Measurements from ENCODE around the gene ERMN. TPM values are rescaled to one million over a fixed set of nuclear protein-coding genes. Genes with fewer than 3 reads are reported as not detected.
"Not testable (repeated sequence)": the region's sequence is repeated elsewhere in the genome, so short reads cannot be mapped to it uniquely, and the experiment has no call there.

Gene ERMN, protein sequence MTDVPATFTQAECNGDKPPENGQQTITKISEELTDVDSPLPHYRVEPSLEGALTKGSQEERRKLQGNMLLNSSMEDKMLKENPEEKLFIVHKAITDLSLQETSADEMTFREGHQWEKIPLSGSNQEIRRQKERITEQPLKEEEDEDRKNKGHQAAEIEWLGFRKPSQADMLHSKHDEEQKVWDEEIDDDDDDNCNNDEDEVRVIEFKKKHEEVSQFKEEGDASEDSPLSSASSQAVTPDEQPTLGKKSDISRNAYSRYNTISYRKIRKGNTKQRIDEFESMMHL
- not detected for total RNA-seq

DNA sequence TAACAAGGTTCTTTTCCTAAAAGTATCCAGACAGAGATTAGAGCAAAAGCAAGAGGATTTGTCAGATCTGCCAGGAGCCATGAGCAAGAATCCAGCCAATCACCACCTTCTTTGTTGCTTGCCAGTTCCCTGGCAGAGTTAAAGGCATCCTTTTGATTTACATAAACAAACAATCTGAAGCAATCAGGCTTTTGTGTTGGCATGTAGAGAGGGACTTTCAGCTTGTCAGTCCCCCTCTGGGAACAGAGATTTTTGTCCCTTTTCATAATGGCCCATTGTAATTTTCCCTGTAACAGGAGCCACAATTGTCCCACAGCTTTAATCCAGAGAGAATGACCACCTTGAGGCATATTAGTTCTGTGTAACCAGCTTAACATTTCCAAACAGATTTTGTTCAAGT, at the start of gene ERMN:
ERMN (minus strand) TSS at position 39 of the 400 bp plus-strand sequence. CDS start 182 bp downstream, outside the sequence.
- ATAC-seq = no peak
- no peak for DNase-seq (ENCODE audit: low spot score)

DNA sequence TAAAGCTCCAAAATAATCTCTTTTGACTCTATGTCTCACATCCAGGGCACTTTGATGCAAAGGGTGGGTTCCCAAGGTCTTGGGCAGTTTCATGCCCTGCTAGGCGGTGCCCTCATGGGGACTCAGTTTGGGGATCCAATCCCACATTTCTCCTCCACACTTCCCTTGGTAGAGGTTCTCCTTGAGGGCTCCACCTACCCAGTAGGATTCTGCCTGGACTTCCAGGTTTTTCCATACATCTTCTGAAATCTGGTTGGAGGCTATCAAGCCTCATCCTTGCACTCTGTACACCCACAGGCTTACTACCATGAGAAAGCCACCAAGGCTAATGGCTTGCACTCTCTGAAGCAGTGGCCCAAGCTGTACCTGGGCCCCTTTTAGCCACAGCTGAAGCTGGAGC, 49.8 kb upstream of the ERMN start:
- ATAC-seq (no peak), DNase-seq (ENCODE audit: low spot score) (no peak)

DNA sequence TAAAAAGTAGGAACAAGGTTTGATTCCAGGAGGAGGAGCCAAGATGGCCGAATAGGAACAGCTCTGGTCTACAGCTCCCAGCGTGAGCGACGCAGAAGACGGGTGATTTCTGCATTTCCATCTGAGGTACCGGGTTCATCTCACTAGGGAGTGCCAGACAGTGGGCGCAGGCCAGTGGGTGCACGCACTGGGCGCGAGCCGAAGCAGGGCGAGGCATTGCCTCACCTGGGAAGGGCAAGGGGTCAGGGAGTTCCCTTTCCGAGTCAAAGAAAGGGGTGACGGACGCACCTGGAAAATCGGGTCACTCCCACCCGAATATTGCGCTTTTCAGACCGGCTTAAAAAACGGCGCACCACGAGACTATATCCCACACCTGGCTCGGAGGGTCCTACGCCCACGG, 42.9 kb upstream of the ERMN start:
- DNase-seq (ENCODE audit: low spot score); ATAC-seq: not testable (repeated sequence)

DNA sequence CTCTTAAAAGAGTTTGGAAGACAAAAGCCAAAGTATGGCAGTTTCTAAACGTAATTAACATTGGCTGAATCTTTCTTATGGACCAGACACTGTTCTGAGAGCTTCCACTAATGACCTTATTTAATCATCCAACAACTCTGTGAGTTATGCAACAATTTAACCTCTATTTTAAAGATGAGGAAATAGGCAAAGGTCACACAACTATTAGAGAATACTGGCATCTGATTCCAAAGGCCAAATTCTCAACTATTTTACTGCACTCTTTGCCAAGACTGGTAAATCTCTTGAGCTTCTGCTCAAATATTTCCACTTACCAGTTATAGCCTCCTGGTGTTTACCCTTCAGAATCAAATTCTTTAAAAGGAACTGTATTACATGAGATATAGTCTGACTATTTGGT, 42.1 kb upstream of the ERMN start:
- peak; percentile 91 for ATAC-seq

DNA sequence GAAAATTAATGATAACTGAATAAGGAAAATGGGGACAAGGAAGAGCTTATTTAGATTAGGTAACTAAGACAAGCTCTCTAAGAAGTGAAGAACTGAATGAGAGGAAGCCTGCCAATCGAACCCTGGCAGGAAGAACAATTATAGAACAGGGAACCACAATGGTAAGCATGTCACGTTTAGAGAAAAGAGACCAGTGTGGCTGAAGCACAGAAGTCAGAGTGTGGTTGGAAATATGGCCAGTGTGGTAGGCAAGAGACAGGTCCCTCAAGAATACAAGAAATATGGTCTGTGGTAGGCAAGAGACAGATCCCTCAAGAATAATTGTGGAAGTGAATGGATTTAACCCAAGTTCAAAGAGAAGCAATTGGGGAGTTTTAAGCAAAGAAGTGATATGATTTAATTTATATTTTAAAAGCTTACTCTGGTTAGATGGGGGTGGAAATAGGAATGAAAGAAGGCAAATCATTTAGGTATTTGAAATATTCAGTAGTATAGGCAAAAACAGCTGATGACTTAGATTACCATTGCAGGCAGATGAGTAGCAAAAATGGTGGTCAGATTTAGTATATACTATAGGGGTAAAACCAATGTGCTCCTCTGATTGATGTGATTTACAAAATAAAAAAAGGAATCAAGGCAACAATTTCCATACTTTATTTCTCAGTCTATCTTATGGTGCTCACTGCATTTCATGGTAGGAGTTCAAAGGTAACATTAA, 38.8 kb upstream of the ERMN start:
- DNase-seq (ENCODE audit: low spot score) (no peak), ATAC-seq (no peak)

More for the DNA sequence above, 42.1 kb upstream of the ERMN start:
- no peak for DNase-seq (ENCODE audit: low spot score)

DNA sequence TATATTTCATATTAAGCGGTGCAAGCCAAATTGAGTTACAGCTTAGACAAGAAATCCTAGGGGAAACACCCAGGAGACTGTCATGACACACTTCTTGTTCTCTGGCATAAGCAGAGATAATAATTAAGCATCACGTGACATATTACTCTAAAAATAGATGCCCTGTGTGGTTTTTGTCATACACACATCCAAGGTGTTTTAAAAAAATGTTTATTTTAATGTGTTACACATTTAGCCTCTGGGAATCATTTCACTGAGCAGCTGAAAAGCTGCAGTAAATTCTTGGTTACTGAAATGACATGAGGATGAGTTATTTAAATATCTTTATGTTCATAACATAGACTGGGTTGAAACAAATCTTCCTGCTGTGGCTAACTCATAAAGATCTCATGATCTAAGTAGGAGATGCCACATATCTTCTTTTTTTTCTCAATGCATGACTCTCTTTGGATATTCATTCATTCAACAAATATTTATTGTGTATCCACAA, 38.0 kb upstream of the ERMN start:
- DNase-seq (ENCODE audit: low spot score) (no peak), ATAC-seq (no peak)

DNA sequence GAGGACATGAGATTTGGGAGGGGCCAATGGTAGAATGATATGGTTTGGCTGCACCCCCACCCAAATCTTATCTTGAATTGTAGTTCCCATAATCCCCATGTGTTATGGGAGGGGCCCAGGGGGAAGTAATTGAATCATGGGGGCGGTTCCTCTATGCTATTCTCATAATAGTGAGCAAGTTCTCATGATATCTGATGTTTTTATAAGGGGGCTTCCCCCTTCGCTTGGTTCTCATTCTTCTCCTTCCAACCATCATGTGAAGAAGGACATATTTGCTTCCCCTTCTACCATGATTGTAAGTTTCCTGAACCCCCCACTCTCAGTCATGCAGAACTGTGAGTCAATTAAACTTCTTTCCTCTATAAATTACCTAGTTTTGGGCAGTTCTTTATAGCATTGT, 37.0 kb upstream of the ERMN start:
- DNase-seq (ENCODE audit: low spot score) = no peak
- ATAC-seq = no peak

DNA sequence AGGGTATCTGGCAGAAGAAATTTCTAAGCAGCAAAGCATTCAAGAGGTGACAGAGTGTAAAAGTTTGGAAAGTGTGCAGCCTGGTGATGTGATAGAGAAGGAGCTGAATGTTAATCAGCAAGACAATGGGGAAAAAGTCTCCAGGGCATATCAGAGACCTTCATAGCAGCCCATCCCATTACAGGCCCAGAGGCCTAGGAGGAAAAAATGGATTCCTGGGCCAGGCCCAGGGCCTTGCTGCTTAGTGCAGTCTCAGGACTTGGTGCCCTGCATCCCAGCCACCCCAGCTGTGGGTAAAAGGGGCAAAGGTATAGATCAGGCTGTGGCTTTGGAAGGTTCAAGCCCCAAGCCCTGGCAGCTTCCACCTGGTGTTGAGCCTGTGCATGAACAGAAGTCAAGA, 35.9 kb upstream of the ERMN start:
- DNase-seq (ENCODE audit: low spot score) = no peak
- no peak for ATAC-seq

DNA sequence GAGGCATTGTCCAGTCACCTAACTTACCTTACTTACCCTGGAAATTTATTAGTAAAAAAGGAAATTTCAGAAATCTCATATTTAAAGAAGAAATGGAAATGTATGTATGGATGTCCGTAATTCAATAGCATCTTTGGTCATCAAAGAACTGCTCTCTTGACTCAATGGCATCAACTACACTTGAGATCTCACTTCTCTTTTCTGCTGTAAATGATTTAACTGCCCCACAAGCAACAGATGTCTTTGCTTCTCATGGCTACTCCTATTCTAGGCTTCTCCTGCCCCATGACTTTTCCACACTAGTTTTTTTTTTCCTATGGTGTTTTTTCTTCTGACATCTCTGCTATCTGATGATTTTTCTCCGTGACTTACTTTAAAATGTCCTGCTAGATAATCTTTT, 34.0 kb upstream of the ERMN start:
- DNase-seq (ENCODE audit: low spot score) = no peak

DNA sequence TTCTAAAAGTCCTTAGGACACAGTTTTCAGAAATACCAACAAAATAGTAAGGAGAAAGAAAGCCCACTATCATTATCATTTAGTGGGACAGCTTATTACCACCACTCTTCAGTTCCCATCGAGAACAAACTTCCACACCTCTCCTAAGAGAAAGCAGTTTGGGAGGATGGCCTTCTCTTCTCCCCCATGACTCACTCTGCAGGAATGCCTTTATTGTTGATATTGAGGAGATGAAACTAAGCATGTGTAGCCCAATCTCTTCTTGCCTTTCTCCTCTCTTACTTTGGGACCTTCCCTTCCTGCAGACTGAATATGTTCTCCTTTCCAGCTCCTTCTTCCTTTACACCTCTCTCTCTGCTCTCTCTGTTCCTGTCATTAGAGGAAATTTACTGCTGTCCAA, 30.0 kb upstream of the ERMN start:
- DNase-seq (ENCODE audit: low spot score) (no peak), ATAC-seq (no peak)

More for the DNA sequence above, 34.0 kb upstream of the ERMN start:
- no peak for ATAC-seq

DNA sequence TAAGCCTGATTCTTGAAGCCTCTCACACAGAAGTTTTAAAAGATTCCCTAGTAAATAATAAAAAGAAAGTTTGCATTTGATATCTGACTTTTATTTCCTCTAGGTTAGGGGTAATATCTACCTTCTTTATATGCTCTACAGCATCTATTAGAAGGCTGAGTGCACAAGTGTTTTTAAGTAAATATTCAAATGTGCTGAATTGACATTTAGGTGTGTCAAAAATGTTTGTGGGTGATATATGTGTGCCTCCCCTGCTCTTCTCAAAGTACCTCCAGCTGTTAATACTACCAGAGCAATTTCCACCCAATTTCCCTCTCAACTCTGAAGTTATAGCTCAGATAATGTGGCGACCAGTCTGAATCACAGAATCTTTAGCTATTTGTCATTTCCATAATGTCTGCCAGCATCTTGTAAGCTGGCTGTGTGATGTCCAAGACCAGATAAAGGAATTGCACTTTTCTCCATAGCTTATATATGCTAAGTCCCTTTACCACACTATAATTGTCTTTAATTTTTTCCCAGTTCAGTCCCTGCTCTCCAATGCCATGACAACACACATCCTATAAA, 24.4 kb upstream of the ERMN start:
- ATAC-seq (no peak), DNase-seq (ENCODE audit: low spot score) (no peak)

DNA sequence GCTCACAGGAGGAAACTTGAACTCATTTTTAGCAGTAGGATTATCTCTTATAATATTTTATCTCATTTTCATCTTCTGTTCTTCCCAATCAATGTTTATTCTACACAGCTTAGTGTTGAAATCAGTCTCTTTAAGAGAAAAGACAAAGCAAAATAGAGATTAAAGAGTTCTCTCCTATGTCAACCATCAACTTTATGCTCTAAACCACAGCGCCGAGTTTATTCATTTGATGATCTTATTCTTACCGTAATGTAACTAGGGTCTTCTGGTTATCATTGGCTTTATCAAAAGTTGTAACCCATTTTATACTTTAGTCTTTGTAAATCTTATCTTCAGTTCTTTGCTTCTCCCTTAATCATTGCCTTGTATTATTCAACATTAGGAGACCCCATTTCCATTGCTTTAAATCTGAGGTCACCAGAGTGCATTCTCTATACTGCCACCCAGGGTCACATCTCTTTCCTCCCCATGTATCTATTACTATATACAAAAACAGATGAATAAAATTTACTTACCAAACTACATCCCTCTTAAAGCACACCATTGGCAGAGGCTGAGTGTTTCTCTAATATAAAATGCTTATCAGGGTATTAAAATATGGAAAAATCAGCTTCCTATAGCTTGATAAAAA, 22.8 kb upstream of the ERMN start:
- DNase-seq (ENCODE audit: low spot score) (no peak), ATAC-seq (no peak)

DNA sequence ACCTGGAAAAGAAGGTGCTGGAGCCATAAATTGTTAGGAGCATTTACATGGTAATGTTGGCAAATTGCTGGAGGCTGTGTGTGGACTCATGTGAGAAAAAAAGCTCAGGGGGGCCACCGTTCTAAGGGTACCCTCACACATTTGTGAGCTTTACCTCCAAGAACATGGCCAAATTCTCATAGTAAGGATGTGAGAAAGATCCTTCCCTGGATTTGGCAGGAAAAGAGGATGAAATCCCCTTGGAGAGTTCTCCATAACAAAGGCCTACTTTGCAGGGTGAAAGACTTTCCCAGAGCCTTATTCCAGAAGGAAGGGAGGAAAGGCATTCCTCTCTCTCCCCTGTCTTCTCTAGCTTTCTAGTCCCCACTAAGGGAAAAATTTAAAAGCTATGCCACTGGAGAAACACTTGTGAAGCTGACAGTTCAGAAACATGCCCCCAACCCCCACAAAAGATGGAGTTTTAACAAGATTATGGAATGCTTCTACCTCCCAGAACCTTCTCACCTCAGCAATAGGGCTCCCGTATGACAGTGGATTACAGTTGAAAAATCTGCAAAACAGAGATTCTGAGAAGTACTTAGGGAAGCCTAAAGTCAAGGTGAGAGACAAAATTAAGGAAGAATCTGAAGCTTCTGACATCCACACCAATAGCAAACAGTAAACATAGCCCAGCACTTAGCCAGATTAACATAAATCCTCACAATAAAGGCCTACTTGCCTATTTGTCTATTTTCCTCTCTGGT, 20.2 kb upstream of the ERMN start:
- no peak for DNase-seq (ENCODE audit: low spot score)
- ATAC-seq = no peak

DNA sequence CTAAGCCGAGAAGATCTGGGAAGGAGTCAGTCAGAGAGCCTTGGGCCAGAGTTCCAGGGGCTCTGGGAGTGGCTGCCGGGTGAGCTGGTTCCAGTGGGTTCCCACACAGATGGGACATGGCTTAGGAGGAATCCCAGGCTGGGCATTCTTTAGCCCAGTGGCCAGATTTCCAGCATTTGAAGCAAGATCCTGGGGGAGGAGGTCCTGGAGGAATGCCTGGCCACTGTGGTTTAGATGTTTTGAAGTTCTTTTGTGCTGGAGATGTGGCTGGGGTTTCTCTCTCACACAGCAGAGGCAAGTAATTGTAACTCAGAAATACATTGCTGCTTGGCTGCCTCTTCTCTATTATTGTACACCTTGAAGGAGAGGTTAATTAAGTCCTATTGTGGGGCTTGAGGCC, 15.8 kb upstream of the ERMN start:
- DNase-seq (ENCODE audit: low spot score); ATAC-seq: not testable (repeated sequence)

DNA sequence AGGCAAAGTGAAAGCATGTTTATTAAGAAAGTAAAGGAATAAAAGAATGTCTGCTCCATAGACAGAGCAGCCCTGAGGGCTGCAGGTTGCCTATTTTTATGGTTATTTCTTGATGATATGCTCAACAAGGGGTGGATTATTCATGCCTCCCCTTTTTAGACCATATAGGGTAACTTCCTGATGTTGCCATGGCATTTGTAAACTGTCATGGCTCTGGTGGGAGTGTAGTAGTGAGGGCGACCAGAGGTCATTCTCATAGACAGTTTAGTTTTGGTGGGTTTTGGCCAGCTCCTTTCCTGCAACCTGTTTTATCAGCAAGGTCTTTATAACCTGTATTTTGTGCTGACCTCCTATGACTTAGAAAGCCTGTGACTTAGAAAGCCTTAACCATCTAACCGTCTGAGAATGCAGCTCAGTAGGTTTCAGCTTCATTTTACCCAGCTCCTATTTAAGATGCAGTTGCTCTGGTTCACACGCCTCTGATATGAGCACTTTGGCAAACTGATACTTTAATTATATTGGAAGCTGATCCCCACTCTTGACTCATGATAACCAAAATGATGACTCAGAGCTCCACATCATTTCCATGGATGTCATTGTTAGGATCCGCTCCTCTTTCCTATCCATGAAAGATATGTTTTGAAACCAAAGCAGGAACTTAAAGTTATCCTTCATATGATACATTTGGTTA, 14.5 kb upstream of the ERMN start:
- DNase-seq (ENCODE audit: low spot score) (no peak), ATAC-seq (no peak)

DNA sequence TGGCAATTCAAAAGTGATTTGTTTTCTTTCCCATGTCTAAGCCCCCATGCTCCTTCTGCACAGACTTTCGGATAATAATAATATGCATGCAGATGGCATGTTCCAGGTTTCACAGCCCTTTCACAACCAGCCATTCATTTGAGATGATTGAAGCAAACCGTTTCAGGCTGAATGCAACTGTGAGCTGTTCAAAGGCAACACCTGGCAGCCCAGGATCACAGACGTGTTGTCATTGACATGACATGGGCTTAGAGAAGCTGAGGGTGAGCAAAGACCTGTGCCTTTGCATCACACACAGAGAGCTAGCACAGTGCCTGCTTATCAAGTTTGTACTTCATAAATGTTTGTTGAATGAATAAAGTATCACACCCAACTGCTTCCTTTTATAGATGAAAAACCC, 12.4 kb upstream of the ERMN start:
- ATAC-seq (no peak), DNase-seq (ENCODE audit: low spot score) (no peak)

DNA sequence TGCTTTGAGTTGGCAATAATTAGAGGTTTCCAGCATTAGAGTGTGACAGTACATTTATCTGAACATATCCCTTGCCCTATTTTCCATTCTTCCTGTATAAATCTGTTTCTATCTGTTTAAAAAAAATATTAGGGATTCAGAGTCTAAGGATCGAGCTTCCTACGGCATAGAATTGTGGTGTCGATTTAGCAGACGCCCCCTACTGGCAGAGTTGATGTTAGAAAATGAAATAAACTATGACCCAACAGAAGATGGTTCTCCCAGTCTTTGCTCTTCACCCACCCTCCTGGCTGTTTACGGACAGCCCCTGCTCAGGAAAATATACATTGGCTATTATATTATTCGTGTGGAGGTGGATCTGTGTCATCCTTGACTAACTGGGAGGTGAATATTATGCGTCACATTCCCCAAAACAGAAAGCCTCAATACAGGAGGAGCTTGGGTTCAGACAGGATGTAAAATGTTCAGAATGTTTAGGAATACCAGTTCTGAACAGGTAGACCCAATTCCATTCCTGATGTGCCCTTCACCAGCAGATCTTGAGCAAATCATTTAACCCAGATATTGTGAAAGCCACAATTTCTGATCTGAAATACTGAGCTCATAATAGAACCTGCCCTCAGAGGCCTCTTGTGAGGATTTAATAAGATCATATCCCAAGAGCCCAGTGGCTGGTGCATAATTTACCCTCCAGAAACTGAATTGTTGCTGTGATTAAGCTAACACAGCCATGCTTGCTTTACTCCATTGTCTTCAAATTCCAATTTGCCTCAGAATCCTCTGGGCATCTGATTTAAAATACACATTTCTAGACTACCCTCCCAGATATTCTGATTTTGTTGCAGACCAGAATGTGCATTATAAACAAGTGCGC, 10.8 kb upstream of the ERMN start:
- DNase-seq (ENCODE audit: low spot score) (no peak), ATAC-seq (peak; percentile 86)

DNA sequence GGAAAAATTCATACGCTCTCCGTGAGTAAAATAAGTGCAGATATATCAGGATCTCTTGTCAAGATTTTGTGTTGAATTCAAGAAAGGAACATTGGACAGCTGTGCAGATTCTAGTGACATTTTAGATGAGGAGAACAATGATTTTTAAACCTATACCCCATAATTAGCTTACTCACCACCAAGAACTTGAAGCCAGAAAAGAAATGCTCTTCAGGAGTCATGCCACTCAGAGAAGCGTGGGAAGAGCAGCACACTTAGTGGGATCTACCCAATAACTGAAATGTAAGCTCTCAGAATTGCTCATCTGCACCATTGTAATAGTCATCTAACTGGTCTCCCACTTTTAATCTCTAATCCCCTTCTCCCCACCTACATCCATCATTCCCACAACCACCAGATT, 9.2 kb upstream of the ERMN start:
- ATAC-seq (no peak), DNase-seq (ENCODE audit: low spot score) (no peak)

DNA sequence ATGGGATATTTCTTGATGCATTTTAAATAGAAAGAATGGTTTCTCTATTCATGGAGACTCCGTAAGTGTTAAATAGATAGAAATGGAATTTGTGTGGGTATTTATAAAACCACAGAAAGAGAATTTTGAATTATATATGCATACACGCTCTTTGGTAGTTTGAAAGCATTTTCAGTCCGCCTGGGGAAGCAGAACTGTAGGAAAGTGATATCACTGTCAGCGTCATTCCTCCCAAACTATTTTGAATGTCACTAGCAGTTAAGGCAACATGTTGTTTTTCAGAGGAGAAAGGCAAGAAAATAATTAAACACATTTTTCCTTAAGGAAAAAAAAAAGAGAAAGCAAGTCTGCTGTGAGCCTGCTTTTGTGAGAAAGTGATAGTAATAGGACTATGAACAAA, 8.7 kb upstream of the ERMN start:
- ATAC-seq (no peak), DNase-seq (ENCODE audit: low spot score) (no peak)

All from left lobe of liver (tissue), 2 donors.